Measurements from ENCODE around the gene GHR.

DNA sequence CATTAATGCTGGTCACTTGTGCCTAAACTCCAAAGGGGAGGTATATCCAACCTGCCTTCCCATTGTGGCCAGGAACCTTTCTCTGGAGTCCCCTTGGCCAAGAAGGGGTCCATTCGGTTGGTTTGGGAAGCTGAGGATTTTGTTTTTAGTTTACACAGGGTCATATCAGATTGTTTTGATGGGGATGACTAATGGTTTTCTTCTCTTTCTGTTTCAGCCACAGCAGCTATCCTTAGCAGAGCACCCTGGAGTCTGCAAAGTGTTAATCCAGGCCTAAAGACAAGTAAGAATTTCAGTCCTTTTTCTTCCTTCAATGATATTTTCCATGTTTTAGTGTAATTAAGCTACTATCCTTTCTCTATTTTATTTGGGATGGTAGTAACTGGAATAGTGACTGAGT lies 205.6 kb downstream of the GHR start:
- no peak for TF ChIP-seq CTCF (conservative IDR thresholded peaks at IDR 0.05; ENCODE audit: low read length)
- no peak for TF ChIP-seq EZH2phosphoT487 (IDR thresholded peaks at IDR 0.05; ENCODE audit: borderline replicate concordance, low read depth, low read length)
